WTC11 (cell line): ENCODE results near the gene GRIPAP1. TPM values are rescaled to one million over a fixed set of nuclear protein-coding genes. Genes with fewer than 3 reads are reported as not detected.

Source experiments
- ATAC-seq: fragments of 200-7000 bp; cut with Tn5 transposase; 2 replicates; pipeline ENCODE4 v1.10.0; 2021; ENCODE audit warnings: mild to moderate bottlenecking, moderate library complexity
- CTCF ChIA-PET: fragments of 300-600 bp; sonication (Branson Sonifier 250); formaldehyde crosslinking; loops from one replicate; lab custom pipeline; 2021; ENCODE audit warnings: antibody characterized with exemption; lab: Charles Lee
- POLR2A ChIA-PET: fragments of 350-600 bp; sonication (Branson Sonifier 250); formaldehyde crosslinking; loops from one replicate; lab custom pipeline; 2021; ENCODE audit warnings: antibody characterized with exemption; lab: Charles Lee
- DNase-seq: peaks from one replicate; pipeline ENCODE4 v3.0.0; 2021; ENCODE audit warnings: low spot score
- H3K27ac Mint-ChIP-seq: 2 replicates; pipeline ENCODE4 v1.8.0; 2021; ENCODE audit warnings: mixed read lengths
- H3K27me3 Mint-ChIP-seq: 2 replicates; pipeline ENCODE4 v1.8.0; 2021; ENCODE audit warnings: low read depth, mild to moderate bottlenecking, moderate library complexity, mixed read lengths
- H3K36me3 Mint-ChIP-seq: 2 replicates; pipeline ENCODE4 v1.8.0; 2021; ENCODE audit warnings: mixed read lengths
- H3K4me1 Mint-ChIP-seq: 2 replicates; pipeline ENCODE4 v1.8.0; 2022; ENCODE audit warnings: mixed read lengths
- H3K4me3 Mint-ChIP-seq: 2 replicates; pipeline ENCODE4 v1.8.0; 2021; ENCODE audit warnings: mild to moderate bottlenecking, moderate library complexity, mixed read lengths
- H3K9me3 Mint-ChIP-seq: 2 replicates; pipeline ENCODE4 v1.8.0; 2021; ENCODE audit warnings: mixed read lengths
- E2F4 ChIP-seq: sonication (generic); formaldehyde crosslinking; IDR thresholded peaks from 2 replicates; pipeline ENCODE4 v1.8.1; 2022; ENCODE audit warnings: low read depth, mild to moderate bottlenecking, moderate library complexity, missing genetic modification reagents, borderline replicate concordance
- FOXP4 ChIP-seq: sonication (generic); formaldehyde crosslinking; IDR thresholded peaks from 2 replicates; pipeline ENCODE4 v1.8.0; 2022; ENCODE audit warnings: mild to moderate bottlenecking, missing genetic modification reagents
- GTF2I ChIP-seq: fragments of 250-450 bp; sonication (Bioruptor Pico); conservative IDR thresholded peaks from 2 replicates; pipeline ENCODE4 v1.4.0; 2021; ENCODE audit warnings: mild to moderate bottlenecking
- IRF1 ChIP-seq: sonication (generic); formaldehyde crosslinking; IDR thresholded peaks from 2 replicates; pipeline ENCODE4 v1.8.0; 2023; ENCODE audit warnings: missing genetic modification reagents
- JAZF1 ChIP-seq: fragments of 250-450 bp; sonication (Bioruptor Pico); IDR thresholded peaks from 2 replicates; pipeline ENCODE4 v1.9.0; 2021; ENCODE audit warnings: moderate library complexity, mild to moderate bottlenecking, inconsistent platforms
- JUN ChIP-seq: sonication (generic); formaldehyde crosslinking; IDR thresholded peaks from 2 replicates; pipeline ENCODE4 v1.8.0; 2023; ENCODE audit warnings: mild to moderate bottlenecking, missing genetic modification reagents
- MXD4 ChIP-seq: fragments of 250-450 bp; sonication (Bioruptor Pico); IDR thresholded peaks from 2 replicates; pipeline ENCODE4 v1.8.0; 2021; ENCODE audit warnings: mild to moderate bottlenecking, moderate library complexity, borderline replicate concordance
- NFYB ChIP-seq: sonication (generic); formaldehyde crosslinking; conservative IDR thresholded peaks from 2 replicates; pipeline ENCODE4 v1.8.0; 2022; ENCODE audit warnings: low read depth, missing genetic modification reagents
- PRDM15 ChIP-seq: sonication (generic); formaldehyde crosslinking; IDR thresholded peaks from 2 replicates; pipeline ENCODE4 v1.8.0; 2022; ENCODE audit warnings: missing genetic modification reagents
- PRRX2 ChIP-seq: fragments of 250-450 bp; sonication (Bioruptor Pico); IDR thresholded peaks from 2 replicates; pipeline ENCODE4 v1.8.0; 2021; ENCODE audit warnings: mild to moderate bottlenecking
- TCF7 ChIP-seq: sonication (generic); formaldehyde crosslinking; IDR thresholded peaks from 2 replicates; pipeline ENCODE4 v1.8.0; 2022; ENCODE audit warnings: mild to moderate bottlenecking, low read depth, missing genetic modification reagents, moderate library complexity
- USF2 ChIP-seq: sonication (generic); formaldehyde crosslinking; IDR thresholded peaks from 2 replicates; pipeline ENCODE4 v1.8.1; 2023; ENCODE audit warnings: mild to moderate bottlenecking, missing genetic modification reagents, moderate library complexity
- ZBTB21 ChIP-seq: sonication (generic); formaldehyde crosslinking; IDR thresholded peaks from 2 replicates; pipeline ENCODE4 v1.8.1; 2023; ENCODE audit warnings: mild to moderate bottlenecking, missing genetic modification reagents, borderline replicate concordance
- ZNF219 ChIP-seq: sonication (generic); formaldehyde crosslinking; IDR thresholded peaks from 2 replicates; pipeline ENCODE4 v1.8.0; 2023; ENCODE audit warnings: missing genetic modification reagents, mild to moderate bottlenecking, borderline replicate concordance
- total RNA-seq: library from RNA; stranded (reverse); gene quantifications from 3 replicates; pipeline ENCODE4 v1.2.3, GENCODE V29; 2021

GRIPAP1 gene
- total RNA-seq, 1 experiment from 2014 or later, result 70.7 TPM

- CTCF ChIA-PET, result interaction anchor here (0.6 to 2.6 kb wide), 7 partner anchors 9 to 120 kb away, joined by 3 to 21 read pairs (median 4); partner anchors contain the start of gene KCND1
- Mint-ChIP-seq H3K27me3 (no peaks in the 10 kb centered on the region), H3K9me3 (no peaks in the 10 kb centered on the region; the same call in 1 of the 2 replicates), H3K4me1 (peaks cover 30% of the 10 kb centered on the region), H3K4me3 (no peak overlapping the region; the same call in 1 of the 2 replicates)
- ATAC-seq (no peak), DNase-seq (no peak)
- TF ChIP-seq IRF1 (CRISPR knock-in tag), result no peak
- TF ChIP-seq MXD4 (CRISPR knock-in tag), result no peak
- no peak for TF ChIP-seq ZBTB21 (CRISPR knock-in tag)
- no peak for TF ChIP-seq PRDM15 (CRISPR knock-in tag)
- no peak for TF ChIP-seq JUN (CRISPR knock-in tag)
- TF ChIP-seq, all 79 proteins: peak for 0
- Mint-ChIP-seq H3K36me3 (peaks cover 25% of the 10 kb centered on the region), H3K27ac (peak overlapping the region; percentile 96)
- POLR2A ChIA-PET, result interaction anchor here (0.5 to 1.4 kb wide), 4 partner anchors 15 to 135 kb away, joined by 4 to 8 read pairs (median 5); partner anchors contain the start of genes HDAC6 and SLC35A2
Measured at GRCh38 chrX:48936429-48937053, 65.5 kb downstream of the GRIPAP1 start.

- no peak overlapping the region for H3K4me3 Mint-ChIP-seq
- no peaks in the 10 kb centered on the region for H3K27me3 Mint-ChIP-seq
- H3K36me3 Mint-ChIP-seq, result peaks cover 32% of the 10 kb centered on the region
- POLR2A ChIA-PET, result no interaction called here
- H3K27ac Mint-ChIP-seq, result no peak overlapping the region
- no peak for TF ChIP-seq USF2 (CRISPR knock-in tag)
- TF ChIP-seq FOXP4 (CRISPR knock-in tag), result no peak
- TF ChIP-seq E2F4, result no peak
- no peak for TF ChIP-seq GTF2I
- TF ChIP-seq PRRX2 (CRISPR knock-in tag), result no peak
- no peak for TF ChIP-seq NFYB (CRISPR knock-in tag)
- no peak for TF ChIP-seq ZNF219 (CRISPR knock-in tag)
- no peak for TF ChIP-seq JAZF1 (CRISPR knock-in tag)
- no peak for TF ChIP-seq TCF7
- H3K4me1 Mint-ChIP-seq, result peaks cover 28% of the 10 kb centered on the region
- ATAC-seq (no peak), DNase-seq (no peak)
- CTCF ChIA-PET, result no interaction called here
- no peaks in the 10 kb centered on the region; the same call in 1 of the 2 replicates for H3K9me3 Mint-ChIP-seq
Measured at GRCh38 chrX:48935301-48935670, 66.8 kb downstream of the GRIPAP1 start.
